SIG-M5 (cell line): ENCODE results near the gene MARK3.

Experiments
- DNase-seq: peaks from one replicate; lab custom pipeline; 2025; lab: John Stamatoyannopoulos, UW

MARK3 gene

GRCh38 chr14:103550451-103551337 is 165.5 kb downstream of the MARK3 start:
- DNase-seq, result no peak

- no peak for DNase-seq
These were observed 166.1 kb downstream of the MARK3 start for GRCh38 chr14:103551338-103551762.

GRCh38 chr14:103552011-103552845 is 167.0 kb downstream of the MARK3 start:
- DNase-seq, result no peak

- no peak for DNase-seq
These were observed 167.6 kb downstream of the MARK3 start for GRCh38 chr14:103552846-103553210.
